Neural progenitor cell (in vitro differentiated cells): ENCODE measurements around the gene SLBP.

Experiments used
- EZH2 ChIP-seq: fragments of 200-600 bp; sonication (generic); IDR thresholded peaks from 2 replicates; pipeline ENCODE4 v1.6.1; 2017; ENCODE audit warnings: antibody characterized with exemption, mild to moderate bottlenecking, moderate library complexity
- EZH2phosphoT487 ChIP-seq: fragments of 200-600 bp; sonication (generic); IDR thresholded peaks from 2 replicates; pipeline ENCODE4 v1.6.1; 2017; ENCODE audit warnings: antibody characterized with exemption
- TF ChIP-seq, protein P1 (sequence below): fragments of 200-600 bp; sonication (generic); IDR thresholded peaks from 2 replicates; pipeline ENCODE4 v1.5.1; 2017; ENCODE audit warnings: antibody characterized with exemption, mild to moderate bottlenecking

DNA sequence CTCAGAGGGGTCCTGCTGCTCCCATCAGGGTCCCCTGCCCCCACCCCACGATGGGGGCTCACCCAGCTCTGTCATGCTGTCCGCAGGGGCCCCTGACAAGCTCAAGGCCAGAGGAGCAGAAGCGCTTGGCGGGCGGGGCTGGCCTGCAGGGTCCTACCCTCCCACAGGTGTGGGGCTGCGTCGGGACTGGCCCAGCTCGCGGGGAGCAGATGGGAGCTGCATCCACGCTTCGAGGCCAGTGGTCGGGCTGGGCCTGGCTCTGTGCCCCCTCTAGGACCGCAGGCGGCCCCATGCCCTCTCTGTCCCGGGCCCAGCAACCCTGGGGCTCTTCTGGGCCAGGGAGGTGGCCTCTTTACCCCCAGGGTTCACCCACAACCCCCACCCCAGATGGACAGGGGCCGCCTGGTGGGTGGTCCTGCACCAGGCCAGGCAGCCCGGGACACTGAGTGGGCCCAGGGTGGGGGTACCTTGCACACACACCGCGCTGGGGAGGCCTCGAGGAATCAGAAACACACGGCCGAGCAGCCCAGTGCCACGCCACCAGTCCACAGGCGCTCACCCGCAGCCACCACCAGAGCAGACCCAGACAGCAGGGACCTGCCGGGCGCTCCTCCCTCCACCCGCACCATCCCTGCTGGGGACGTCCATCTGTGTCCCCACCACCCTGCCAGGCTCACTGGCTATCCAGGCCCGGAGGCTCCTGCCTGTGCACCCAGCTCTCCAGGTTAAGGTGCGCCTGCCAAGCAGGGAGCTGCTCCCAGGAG, 39.2 kb upstream of the SLBP start:
- TF ChIP-seq, protein P1, sequence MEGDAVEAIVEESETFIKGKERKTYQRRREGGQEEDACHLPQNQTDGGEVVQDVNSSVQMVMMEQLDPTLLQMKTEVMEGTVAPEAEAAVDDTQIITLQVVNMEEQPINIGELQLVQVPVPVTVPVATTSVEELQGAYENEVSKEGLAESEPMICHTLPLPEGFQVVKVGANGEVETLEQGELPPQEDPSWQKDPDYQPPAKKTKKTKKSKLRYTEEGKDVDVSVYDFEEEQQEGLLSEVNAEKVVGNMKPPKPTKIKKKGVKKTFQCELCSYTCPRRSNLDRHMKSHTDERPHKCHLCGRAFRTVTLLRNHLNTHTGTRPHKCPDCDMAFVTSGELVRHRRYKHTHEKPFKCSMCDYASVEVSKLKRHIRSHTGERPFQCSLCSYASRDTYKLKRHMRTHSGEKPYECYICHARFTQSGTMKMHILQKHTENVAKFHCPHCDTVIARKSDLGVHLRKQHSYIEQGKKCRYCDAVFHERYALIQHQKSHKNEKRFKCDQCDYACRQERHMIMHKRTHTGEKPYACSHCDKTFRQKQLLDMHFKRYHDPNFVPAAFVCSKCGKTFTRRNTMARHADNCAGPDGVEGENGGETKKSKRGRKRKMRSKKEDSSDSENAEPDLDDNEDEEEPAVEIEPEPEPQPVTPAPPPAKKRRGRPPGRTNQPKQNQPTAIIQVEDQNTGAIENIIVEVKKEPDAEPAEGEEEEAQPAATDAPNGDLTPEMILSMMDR = no peak
- TF ChIP-seq EZH2phosphoT487 (no peak), EZH2 (no peak)
